GM12875 (cell line): ENCODE measurements around the gene TNNI2.
"Not testable (repeated sequence)": the region's sequence is repeated elsewhere in the genome, so short reads cannot be mapped to it uniquely, and the experiment has no call there.

ENCODE experiments used
- H3K4me3 ChIP-seq: one replicate; pipeline ENCODE4 v1.5.1; 2011; ENCODE audit warnings: low read depth, low read length, control low read depth
- CTCF ChIP-seq: IDR thresholded peaks from 2 replicates; pipeline ENCODE4 v1.5.1; 2011; ENCODE audit warnings: low read depth, mild to moderate bottlenecking, control low read depth, inconsistent platforms, low read length, moderate library complexity, borderline replicate concordance; ENCODE audit not compliant: insufficient read depth

Gene TNNI2

GRCh38 chr11:1870721-1871466 lies 32.1 kb downstream of the TNNI2 start:
- TF ChIP-seq CTCF = no peak
- no peak overlapping the region for H3K4me3 ChIP-seq

- no peak overlapping the region for H3K4me3 ChIP-seq
- no peak for TF ChIP-seq CTCF
Measured at GRCh38 chr11:1871531-1871930, 32.8 kb downstream of the TNNI2 start.

- H3K4me3 ChIP-seq = no peak overlapping the region
- no peak for TF ChIP-seq CTCF
Measured at GRCh38 chr11:1872267-1872985, 33.6 kb downstream of the TNNI2 start.

GRCh38 chr11:1873048-1873812 lies 34.4 kb downstream of the TNNI2 start:
- H3K4me3 ChIP-seq = no peak overlapping the region
- no peak for TF ChIP-seq CTCF

- not testable (repeated sequence) for H3K4me3 ChIP-seq
Measured at GRCh38 chr11:1873813-1874150, 35.0 kb downstream of the TNNI2 start.

GRCh38 chr11:1874441-1875092 lies 35.8 kb downstream of the TNNI2 start:
- not testable (repeated sequence) for H3K4me3 ChIP-seq

GRCh38 chr11:1875093-1875850 lies 36.5 kb downstream of the TNNI2 start:
- TF ChIP-seq CTCF = no peak
- H3K4me3 ChIP-seq = no peak overlapping the region

- not testable (repeated sequence) for H3K4me3 ChIP-seq
Measured at GRCh38 chr11:1875851-1876301, 37.1 kb downstream of the TNNI2 start.
